Gastrocnemius medialis (tissue), 4 donors: ENCODE results near the gene PLCZ1. TPM values are rescaled to one million over a fixed set of nuclear protein-coding genes. Genes with fewer than 3 reads are reported as not detected.
"Not testable (repeated sequence)": the region's sequence is repeated elsewhere in the genome, so short reads cannot be mapped to it uniquely, and the experiment has no call there.

Experiments used
- ATAC-seq, 2 donors: fragments of 150-250 bp; one replicate each; pipeline ENCODE4 v1.9.1; 2016
- DNase-seq, 2 donors: peaks; one replicate each; pipeline ENCODE4 v3.0.0-alpha.2; 2019
- H3K27ac ChIP-seq, 4 donors: fragments of 200-600 bp; sonication (generic); 1 replicate in 1 of 4; 2 replicates in 3 of 4; pipeline ENCODE4 v1.5.1; 2016 to 2018; ENCODE audit warnings: mild to moderate bottlenecking in 2 of 4, moderate library complexity in 1 of 4
- H3K27me3 ChIP-seq, 3 donors: fragments of 200-600 bp; sonication (generic) in 2 of 3; 1 replicate in 1 of 3; 2 replicates in 2 of 3; pipeline versions ENCODE4 v1.5.1 to v1.6.0; 2016 to 2019; ENCODE audit warnings: mild to moderate bottlenecking in 1 of 3, moderate library complexity in 1 of 3
- H3K36me3 ChIP-seq, 2 donors: fragments of 200-600 bp; sonication (generic) in 1 of 2; one replicate each; pipeline ENCODE4 v1.5.1; 2017 to 2018
- H3K4me1 ChIP-seq, 2 donors: fragments of 200-600 bp; sonication (generic) in 1 of 2; one replicate each; pipeline ENCODE4 v1.5.1; 2016 to 2017; ENCODE audit warnings: mild to moderate bottlenecking in 2 of 2
- H3K4me3 ChIP-seq, 4 donors: fragments of 200-600 bp; sonication (generic) in 3 of 4; 1 replicate in 1 of 4; 2 replicates in 3 of 4; pipeline ENCODE4 v1.5.1; 2016 to 2019; ENCODE audit warnings: mild to moderate bottlenecking in 2 of 4
- H3K9me3 ChIP-seq, 3 donors: fragments of 200-600 bp; sonication (generic) in 2 of 3; 1 replicate in 1 of 3; 2 replicates in 2 of 3; pipeline ENCODE4 v1.5.1; 2016 to 2019
- POLR2A ChIP-seq, 2 donors: fragments of 450-650 bp; IDR thresholded peaks; one replicate each; pipeline ENCODE4 v1.6.1; 2017; ENCODE audit warnings: antibody characterized with exemption in 2 of 2, mild to moderate bottlenecking in 2 of 2, moderate library complexity in 2 of 2
- in situ Hi-C, 4 donors: fragments of 200-750 bp; cut with MboI; loops; one replicate each; pipeline versions ENCODE4 v1.15.0 to v1.8.0; 2017; ENCODE audit warnings: low sequenced_read_pairs in 4 of 4
- intact Hi-C: fragments of 100-400 bp; cut with DNase I; formaldehyde crosslinking; loops from one replicate; pipeline ENCODE4 v1.15.1; 2023; ENCODE audit warnings: low total_unique reads
- total RNA-seq, 4 donors: library from RNA; depleted of rRNA; stranded (reverse); fragments of >200 nt; gene quantifications; one replicate each; pipeline versions ENCODE4 v1.1.0 to v1.2.3, GENCODE V29; 2016
- TF ChIP-seq, protein P1 (sequence below), 5 experiments: fragments of 450-650 bp in 3 of 5; fragments of 200-600 bp in 2 of 5; sonication (generic) in 2 of 5; IDR thresholded peaks in 4 of 5; conservative IDR thresholded peaks in 1 of 5; 1 replicate in 4 of 5; 2 replicates in 1 of 5; pipeline ENCODE4 v1.5.1; 2016 to 2019; ENCODE audit warnings: antibody characterized with exemption in 5 of 5, mild to moderate bottlenecking in 3 of 5, moderate library complexity in 3 of 5

Gene PLCZ1
- total RNA-seq, 4 donors from 2014 or later, result not detected

DNA sequence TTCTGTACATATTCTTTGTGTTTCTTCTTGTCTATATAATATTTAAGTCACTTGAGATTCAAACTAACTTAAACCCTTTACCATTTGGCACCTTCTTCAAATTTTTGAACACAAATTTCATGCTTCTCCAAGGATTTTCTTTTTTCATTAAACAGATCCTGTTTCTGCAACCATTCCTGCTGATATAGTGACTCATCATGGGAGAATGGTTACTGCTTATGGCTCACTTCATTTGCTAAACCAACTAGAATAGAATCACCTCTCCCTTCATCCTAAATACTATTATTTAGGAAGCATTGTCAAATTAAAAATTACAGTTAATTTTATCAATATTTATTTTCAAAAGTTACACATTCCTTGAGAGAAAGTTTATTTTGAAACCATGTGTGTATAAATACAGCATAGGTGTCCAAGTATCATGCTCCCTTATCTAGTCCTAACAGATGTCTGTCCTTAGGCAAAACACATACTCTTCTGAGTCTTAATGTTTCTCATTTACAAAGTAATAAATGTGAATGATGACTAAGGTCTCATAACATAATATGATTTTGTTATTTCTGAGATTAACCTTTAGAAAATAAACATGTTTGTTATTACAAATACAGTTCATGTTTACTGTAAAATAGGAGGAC is 40.7 kb downstream of the PLCZ1 start:
- Histone ChIP-seq H3K4me1 (no peaks in the 10 kb centered on the region), H3K27me3 (no peaks in the 10 kb centered on the region), H3K9me3 (no peaks in the 10 kb centered on the region), H3K27ac (no peak overlapping the region), H3K4me3 (no peak overlapping the region), H3K36me3 (no peaks in the 10 kb centered on the region)
- in situ Hi-C loops (no loop called here), intact Hi-C loops (no loop called here)
- TF ChIP-seq, protein P1, sequence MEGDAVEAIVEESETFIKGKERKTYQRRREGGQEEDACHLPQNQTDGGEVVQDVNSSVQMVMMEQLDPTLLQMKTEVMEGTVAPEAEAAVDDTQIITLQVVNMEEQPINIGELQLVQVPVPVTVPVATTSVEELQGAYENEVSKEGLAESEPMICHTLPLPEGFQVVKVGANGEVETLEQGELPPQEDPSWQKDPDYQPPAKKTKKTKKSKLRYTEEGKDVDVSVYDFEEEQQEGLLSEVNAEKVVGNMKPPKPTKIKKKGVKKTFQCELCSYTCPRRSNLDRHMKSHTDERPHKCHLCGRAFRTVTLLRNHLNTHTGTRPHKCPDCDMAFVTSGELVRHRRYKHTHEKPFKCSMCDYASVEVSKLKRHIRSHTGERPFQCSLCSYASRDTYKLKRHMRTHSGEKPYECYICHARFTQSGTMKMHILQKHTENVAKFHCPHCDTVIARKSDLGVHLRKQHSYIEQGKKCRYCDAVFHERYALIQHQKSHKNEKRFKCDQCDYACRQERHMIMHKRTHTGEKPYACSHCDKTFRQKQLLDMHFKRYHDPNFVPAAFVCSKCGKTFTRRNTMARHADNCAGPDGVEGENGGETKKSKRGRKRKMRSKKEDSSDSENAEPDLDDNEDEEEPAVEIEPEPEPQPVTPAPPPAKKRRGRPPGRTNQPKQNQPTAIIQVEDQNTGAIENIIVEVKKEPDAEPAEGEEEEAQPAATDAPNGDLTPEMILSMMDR (IDR thresholded peaks at IDR 0.05 in 4 of 5, conservative IDR thresholded peaks at IDR 0.05 in 1 of 5), result no peak
- TF ChIP-seq POLR2A (IDR thresholded peaks at IDR 0.05), result no peak
- ATAC-seq, result no peak
- DNase-seq, result no peak

DNA sequence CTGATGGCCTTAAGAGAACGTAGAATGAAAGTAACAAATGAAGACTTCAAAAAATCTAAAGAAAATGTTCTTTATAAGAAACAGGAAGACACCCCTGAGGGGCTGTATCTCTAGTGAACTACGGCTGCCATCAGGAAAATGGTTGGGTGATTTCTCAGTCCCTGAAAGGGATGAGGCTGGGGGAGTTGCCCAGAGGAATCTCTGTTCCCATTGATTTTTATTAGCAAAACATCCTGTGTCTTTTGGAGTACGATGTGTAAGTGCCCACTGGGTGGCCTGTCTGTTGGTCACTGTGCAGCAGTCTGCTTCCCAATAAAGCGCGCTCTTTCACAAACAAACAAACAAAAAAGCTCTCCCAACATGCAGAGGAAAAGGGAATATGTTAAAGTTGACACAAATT is 43.8 kb downstream of the PLCZ1 start:
- intact Hi-C loops, in situ Hi-C loops, H3K36me3 ChIP-seq, H3K4me3 ChIP-seq, H3K27ac ChIP-seq, ATAC-seq, H3K27me3 ChIP-seq, DNase-seq, H3K4me1 ChIP-seq, H3K9me3 ChIP-seq: not testable (repeated sequence)

DNA sequence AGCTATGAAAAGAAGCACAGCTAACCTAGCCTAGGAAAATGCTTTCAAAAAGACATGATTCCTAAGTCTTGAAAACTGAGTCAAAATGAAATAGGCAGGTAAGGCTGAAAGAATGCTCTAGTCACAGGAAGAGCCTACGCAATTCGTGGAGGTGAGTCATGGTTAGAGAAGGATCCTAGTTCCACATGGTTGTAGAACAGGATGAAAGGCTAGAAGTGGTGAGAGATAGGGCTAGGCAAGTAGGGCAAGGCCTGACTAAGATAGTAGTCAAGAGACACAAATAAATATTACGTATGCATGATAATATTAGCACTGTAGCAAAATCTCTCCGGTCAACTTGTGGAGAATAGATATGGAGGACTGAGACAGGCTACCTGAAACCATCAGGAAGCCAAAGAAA is 47.2 kb downstream of the PLCZ1 start:
- in situ Hi-C loops (no loop called here), intact Hi-C loops (no loop called here)
- Histone ChIP-seq H3K9me3 (no peaks in the 10 kb centered on the region), H3K36me3 (no peaks in the 10 kb centered on the region), H3K27ac (no peak overlapping the region), H3K27me3 (no peaks in the 10 kb centered on the region), H3K4me3 (no peak overlapping the region), H3K4me1 (no peaks in the 10 kb centered on the region)
- TF ChIP-seq, protein P1 (IDR thresholded peaks at IDR 0.05 in 4 of 5, conservative IDR thresholded peaks at IDR 0.05 in 1 of 5), result no peak
- no peak for TF ChIP-seq POLR2A (IDR thresholded peaks at IDR 0.05)
- no peak for DNase-seq
- ATAC-seq, result no peak

DNA sequence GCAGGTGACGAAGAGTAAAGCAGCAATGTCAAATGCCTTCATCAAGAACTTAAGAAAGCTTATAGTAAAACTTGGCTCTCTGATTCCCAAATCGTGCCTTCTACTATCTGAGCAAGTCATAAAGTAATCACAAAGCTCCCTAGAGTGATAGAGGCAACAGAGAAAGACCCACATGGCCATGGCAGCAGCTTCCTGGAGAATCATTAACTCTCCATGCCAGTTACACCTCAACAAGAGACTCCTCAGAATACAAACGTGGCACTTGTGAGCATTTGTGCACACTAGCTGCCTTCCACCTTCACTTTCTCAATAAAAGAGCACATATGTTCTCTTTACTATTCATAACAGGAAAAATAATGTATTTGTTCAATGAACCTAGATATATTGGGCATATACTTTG is 48.0 kb downstream of the PLCZ1 start:
- in situ Hi-C loops (no loop called here), intact Hi-C loops (no loop called here)
- Histone ChIP-seq H3K27ac (no peak overlapping the region), H3K4me1 (no peaks in the 10 kb centered on the region), H3K9me3 (no peaks in the 10 kb centered on the region), H3K36me3 (no peaks in the 10 kb centered on the region), H3K27me3 (no peaks in the 10 kb centered on the region), H3K4me3 (no peak overlapping the region)
- no peak for DNase-seq
- no peak for ATAC-seq
- TF ChIP-seq POLR2A (IDR thresholded peaks at IDR 0.05), result no peak

GRCh38 chr12:18684430-18684829 is 53.4 kb downstream of the PLCZ1 start:
- no peak overlapping the region for H3K4me3 ChIP-seq
- ATAC-seq (no peak), DNase-seq (no peak)
- H3K27me3 ChIP-seq, result no peaks in the 10 kb centered on the region
- H3K36me3 ChIP-seq, result no peaks in the 10 kb centered on the region
- H3K27ac ChIP-seq, result no peak overlapping the region
- no peaks in the 10 kb centered on the region for H3K4me1 ChIP-seq
- in situ Hi-C loops (no loop called here), intact Hi-C loops (no loop called here)
- TF ChIP-seq POLR2A (IDR thresholded peaks at IDR 0.05), result no peak
- TF ChIP-seq, protein P1 (IDR thresholded peaks at IDR 0.05 in 4 of 5, conservative IDR thresholded peaks at IDR 0.05 in 1 of 5), result no peak
- no peaks in the 10 kb centered on the region for H3K9me3 ChIP-seq
